Type B pancreatic cell (in vitro differentiated cells): ENCODE measurements around the gene RPLP2. TPM values are rescaled to one million over a fixed set of nuclear protein-coding genes. Genes with fewer than 3 reads are reported as not detected.

ENCODE experiments used
- DNase-seq: peaks from one replicate; pipeline ENCODE4 v3.0.0; 2021; ENCODE audit warnings: mixed read lengths; ENCODE audit not compliant: unreplicated experiment; ENCODE audit errors: extremely low spot score
- H3K27ac Mint-ChIP-seq: 2 replicates; pipeline ENCODE4 v1.8.0; 2021; ENCODE audit warnings: mild to moderate bottlenecking, mixed read lengths
- H3K27me3 Mint-ChIP-seq: 2 replicates; pipeline ENCODE4 v1.8.0; 2021; ENCODE audit warnings: mixed read lengths
- H3K36me3 Mint-ChIP-seq: 2 replicates; pipeline ENCODE4 v1.8.0; 2021; ENCODE audit warnings: mixed read lengths
- H3K4me1 Mint-ChIP-seq: one replicate; pipeline ENCODE4 v1.8.0; 2021; ENCODE audit warnings: mixed read lengths; ENCODE audit not compliant: unreplicated experiment
- H3K4me3 Mint-ChIP-seq: 2 replicates; pipeline ENCODE4 v1.8.0; 2021; ENCODE audit warnings: mild to moderate bottlenecking, mixed read lengths
- H3K9me3 Mint-ChIP-seq: 2 replicates; pipeline ENCODE4 v1.8.0; 2021; ENCODE audit warnings: mixed read lengths
- CTCF ChIP-seq: fragments of 200-600 bp; sonication (generic); conservative IDR thresholded peaks from 2 replicates; pipeline ENCODE4 v1.5.0; 2021; ENCODE audit warnings: antibody characterized with exemption, mild to moderate bottlenecking
- total RNA-seq: library from RNA; stranded (reverse); gene quantifications from 2 replicates; pipeline ENCODE4 v1.2.1, GENCODE V29; 2021; ENCODE audit warnings: low replicate concordance

RPLP2 gene
- total RNA-seq, 1 donor from 2014 or later: 1,985 TPM

GRCh38 chr11:772429-773390 is 37.1 kb upstream of the RPLP2 start:
- Mint-ChIP-seq H3K4me1 (no peaks in the 10 kb centered on the region), H3K4me3 (no peak overlapping the region), H3K27me3 (no peaks in the 10 kb centered on the region), H3K36me3 (no peaks in the 10 kb centered on the region), H3K9me3 (no peaks in the 10 kb centered on the region), H3K27ac (no peak overlapping the region)
- no peak for TF ChIP-seq CTCF
- DNase-seq: no peak

GRCh38 chr11:773425-773824 is 36.3 kb upstream of the RPLP2 start:
- no peak overlapping the region for H3K27ac Mint-ChIP-seq
- H3K27me3 Mint-ChIP-seq: no peaks in the 10 kb centered on the region
- DNase-seq: no peak
- no peak overlapping the region for H3K4me3 Mint-ChIP-seq
- no peak for TF ChIP-seq CTCF
- H3K4me1 Mint-ChIP-seq: no peaks in the 10 kb centered on the region
- no peaks in the 10 kb centered on the region for H3K9me3 Mint-ChIP-seq
- H3K36me3 Mint-ChIP-seq: no peaks in the 10 kb centered on the region

- H3K4me3 Mint-ChIP-seq: no peak overlapping the region
- no peaks in the 10 kb centered on the region for H3K36me3 Mint-ChIP-seq
- no peaks in the 10 kb centered on the region for H3K27me3 Mint-ChIP-seq
- no peak for TF ChIP-seq CTCF
- no peaks in the 10 kb centered on the region for H3K9me3 Mint-ChIP-seq
- no peak overlapping the region for H3K27ac Mint-ChIP-seq
- DNase-seq: no peak
- no peaks in the 10 kb centered on the region for H3K4me1 Mint-ChIP-seq
Measured at GRCh38 chr11:773830-774229, 35.9 kb upstream of the RPLP2 start.

- no peak for TF ChIP-seq CTCF
Measured at GRCh38 chr11:774873-775592, 34.7 kb upstream of the RPLP2 start.

GRCh38 chr11:776263-776560 is 33.6 kb upstream of the RPLP2 start:
- H3K36me3 Mint-ChIP-seq: no peaks in the 10 kb centered on the region
- DNase-seq: no peak
- no peaks in the 10 kb centered on the region for H3K27me3 Mint-ChIP-seq
- peak overlapping the region; percentile 86 for H3K4me3 Mint-ChIP-seq
- H3K27ac Mint-ChIP-seq: peak overlapping the region; percentile 80
- no peaks in the 10 kb centered on the region for H3K9me3 Mint-ChIP-seq
- TF ChIP-seq CTCF: no peak
- H3K4me1 Mint-ChIP-seq: no peaks in the 10 kb centered on the region

More at GRCh38 chr11:774873-775592, 34.7 kb upstream of the RPLP2 start:
- Mint-ChIP-seq H3K4me3 (peak overlapping the region; percentile 86), H3K4me1 (no peaks in the 10 kb centered on the region), H3K27me3 (no peaks in the 10 kb centered on the region), H3K9me3 (no peaks in the 10 kb centered on the region), H3K36me3 (no peaks in the 10 kb centered on the region), H3K27ac (peak overlapping the region; percentile 78)
- DNase-seq: peak; percentile 68
